GM19372 (cell line): ENCODE data around the gene AQP12B.

Experiments
- ATAC-seq: cut with Tn5 transposase; IDR thresholded peaks from one replicate; pipeline ENCODE4 v1.9.1; 2021; ENCODE audit warnings: mild to moderate bottlenecking, low read depth, moderate library complexity; ENCODE audit not compliant: unreplicated experiment

AQP12B gene

GRCh38 chr2:240718896-240719490 lies 36.3 kb upstream of the AQP12B start:
- no peak for ATAC-seq

DNA sequence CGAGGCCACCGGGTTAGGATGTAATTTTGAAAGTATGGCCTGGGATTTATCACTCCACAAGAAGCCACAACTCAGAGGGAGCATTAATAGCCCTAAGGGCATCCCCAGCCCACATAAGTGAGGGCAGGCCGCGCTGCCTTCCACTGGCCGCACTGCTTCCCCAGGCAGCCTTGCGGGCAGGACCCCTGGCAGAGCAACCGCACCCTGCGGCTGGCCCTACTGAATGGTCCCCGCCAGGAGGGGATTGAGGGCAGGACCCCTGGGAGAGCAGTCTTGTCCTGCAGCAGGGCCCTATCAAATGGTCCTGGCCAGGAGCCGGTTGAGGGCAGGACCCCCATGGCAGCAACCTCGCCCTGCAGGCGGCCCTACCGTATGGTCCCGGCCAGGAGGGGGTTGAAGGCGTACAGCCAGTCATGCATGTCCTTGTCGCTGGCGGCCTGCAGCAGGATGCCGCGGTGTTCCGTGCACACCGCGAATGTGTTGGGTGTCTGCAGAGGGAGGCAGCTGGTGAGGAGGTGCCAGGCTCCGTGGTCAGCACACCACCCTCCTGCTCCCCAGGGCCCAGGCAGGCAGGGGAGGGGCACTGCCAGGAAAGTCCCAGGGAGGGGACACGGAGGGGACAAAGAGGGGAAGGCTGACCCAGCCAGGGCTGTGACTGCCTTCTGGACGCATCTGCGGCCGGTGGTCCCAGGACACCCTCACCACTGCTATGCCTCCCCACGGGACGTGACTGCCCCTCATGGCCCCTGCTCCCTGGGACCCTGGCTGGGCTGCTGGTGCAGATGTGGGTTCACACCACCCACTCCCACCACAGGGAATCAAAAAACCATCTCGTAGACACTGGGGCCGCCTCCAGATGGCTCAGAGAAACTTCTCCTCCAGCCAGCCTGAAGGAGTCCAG lies 35.2 kb upstream of the AQP12B start:
- ATAC-seq = no peak

GRCh38 chr2:240717181-240717641 lies 34.5 kb upstream of the AQP12B start:
- no peak for ATAC-seq

- ATAC-seq = no peak
Measured at GRCh38 chr2:240716130-240716798, 33.6 kb upstream of the AQP12B start.

GRCh38 chr2:240714747-240715725 lies 32.4 kb upstream of the AQP12B start:
- no peak for ATAC-seq

DNA sequence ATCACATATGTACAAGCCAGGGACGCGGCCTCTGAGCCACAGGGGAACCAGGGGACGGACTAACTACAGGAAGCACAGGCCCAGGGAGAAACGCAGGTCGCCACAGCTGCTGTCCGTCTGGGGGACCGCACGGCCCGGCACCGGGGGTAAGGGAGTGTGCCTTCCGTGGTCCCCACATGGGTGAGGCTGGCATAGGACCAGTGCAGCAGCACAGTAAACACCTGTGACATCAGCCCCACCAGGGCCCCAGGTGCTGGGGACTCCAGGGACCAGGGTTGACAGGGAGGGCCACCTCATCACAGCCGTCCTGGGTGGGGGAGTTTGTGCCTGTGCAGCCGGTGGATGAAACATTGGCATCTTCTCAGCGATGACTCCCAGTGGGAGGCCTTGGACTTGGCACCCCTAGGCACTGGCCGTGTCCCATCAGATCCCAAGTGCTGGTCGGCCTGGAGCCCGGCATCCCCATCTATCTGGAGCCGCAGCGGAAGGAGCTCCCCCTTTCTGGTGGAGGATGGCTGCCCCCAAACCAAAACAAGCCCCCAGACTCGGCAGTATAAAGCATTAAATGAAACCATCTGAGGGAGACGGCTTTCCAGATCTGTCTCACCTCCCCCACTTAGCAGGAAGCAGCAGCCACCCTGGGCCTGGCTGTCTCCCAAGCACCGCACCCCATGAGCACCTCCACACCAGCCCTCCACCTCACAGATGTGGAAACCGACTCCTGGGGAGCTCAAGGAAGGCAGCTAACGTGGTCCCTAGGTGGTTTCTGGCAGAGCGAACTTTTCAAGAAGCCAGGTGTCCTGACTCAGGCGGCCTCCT lies 31.5 kb upstream of the AQP12B start:
- no peak for ATAC-seq

GRCh38 chr2:240713071-240713927 lies 30.6 kb upstream of the AQP12B start:
- no peak for ATAC-seq

GRCh38 chr2:240712121-240712520 lies 29.4 kb upstream of the AQP12B start:
- ATAC-seq = no peak

GRCh38 chr2:240711701-240712100 lies 29.0 kb upstream of the AQP12B start:
- ATAC-seq = no peak

DNA sequence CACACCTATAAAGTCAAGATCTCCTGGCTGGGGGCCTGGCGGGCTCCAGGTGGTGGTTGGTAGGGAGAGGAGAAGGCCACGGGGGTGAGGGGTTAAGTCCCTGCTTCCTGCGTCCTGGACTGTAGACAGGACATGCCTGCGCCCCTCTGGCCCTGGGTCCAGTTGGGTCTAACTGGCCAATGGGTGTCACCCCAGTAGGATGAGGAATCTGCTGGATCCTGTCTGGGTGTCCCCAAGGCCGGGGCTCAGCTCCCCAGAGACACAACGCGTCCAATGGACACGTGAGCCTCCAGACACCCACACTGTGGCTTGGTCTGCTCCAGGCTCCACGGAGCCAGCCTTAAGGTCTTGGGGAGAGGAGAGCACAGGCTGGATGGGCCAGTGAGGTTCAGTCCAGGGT lies 28.6 kb upstream of the AQP12B start:
- no peak for ATAC-seq

GRCh38 chr2:240708457-240708856 lies 25.8 kb upstream of the AQP12B start:
- no peak for ATAC-seq

- no peak for ATAC-seq
Measured at GRCh38 chr2:240707821-240708220, 25.1 kb upstream of the AQP12B start.

DNA sequence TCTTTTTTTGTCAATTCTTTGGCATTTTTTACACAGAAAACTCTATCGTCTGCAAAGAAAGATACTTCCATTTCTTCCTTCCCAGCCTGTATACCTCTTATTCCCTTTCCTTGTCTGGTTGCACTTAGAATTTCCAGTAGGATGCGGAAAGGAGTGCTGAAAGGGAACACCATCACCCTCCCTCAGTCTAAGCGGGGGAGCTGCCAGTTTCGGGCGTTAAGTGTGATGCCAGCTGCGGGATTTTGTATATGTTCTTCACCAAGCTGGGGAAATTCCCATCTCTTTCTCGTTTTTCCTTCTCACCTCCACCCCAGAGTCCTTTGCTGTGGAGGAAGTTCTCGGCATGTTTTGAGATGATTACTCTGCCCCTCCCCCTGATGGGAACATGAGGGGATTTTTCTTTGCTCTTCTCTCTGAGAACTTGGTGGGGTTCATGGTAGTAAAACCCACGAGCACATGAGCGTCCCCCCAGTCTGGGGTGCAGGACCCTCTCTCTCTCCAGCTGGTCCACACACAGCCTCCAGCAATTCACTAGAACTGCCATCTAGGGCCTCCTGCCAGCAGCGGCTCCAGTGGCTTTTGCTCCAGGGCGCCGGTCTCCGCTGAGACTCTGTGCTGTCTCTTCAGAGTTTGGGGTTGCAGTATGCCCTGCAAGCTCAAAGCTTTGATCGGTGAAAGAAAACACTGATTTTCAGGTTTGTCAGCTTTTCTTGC lies 24.5 kb upstream of the AQP12B start:
- ATAC-seq = no peak

- ATAC-seq = no peak
Measured at GRCh38 chr2:240705204-240705791, 22.6 kb upstream of the AQP12B start.

GRCh38 chr2:240704651-240705050 lies 22.0 kb upstream of the AQP12B start:
- no peak for ATAC-seq

GRCh38 chr2:240703417-240704341 lies 21.0 kb upstream of the AQP12B start:
- ATAC-seq = no peak
